HepG2 (cell line): Measurements from ENCODE around the gene RRP36. TPM values are rescaled to one million over a fixed set of nuclear protein-coding genes. Genes with fewer than 3 reads are reported as not detected.

Source experiments
- CERS6 ChIP-seq: sonication (generic); formaldehyde crosslinking; IDR thresholded peaks from 2 replicates; pipeline ENCODE4 v1.5.0; 2020; ENCODE audit warnings: missing genetic modification reagents
- CSRNP2 ChIP-seq: sonication (generic); formaldehyde crosslinking; conservative IDR thresholded peaks from 2 replicates; pipeline ENCODE4 v1.8.0; 2022; ENCODE audit warnings: low read depth, missing genetic modification reagents
- GPN1 ChIP-seq: sonication (generic); formaldehyde crosslinking; IDR thresholded peaks from 2 replicates; pipeline ENCODE4 v1.5.1; 2020; ENCODE audit warnings: missing genetic modification reagents, borderline replicate concordance
- HDAC2 ChIP-seq: sonication (generic); formaldehyde crosslinking; IDR thresholded peaks from 2 replicates; pipeline ENCODE4 v1.4.0; 2020; ENCODE audit warnings: missing genetic modification reagents
- MEIS1 ChIP-seq: sonication (generic); formaldehyde crosslinking; IDR thresholded peaks from 2 replicates; pipeline ENCODE4 v1.9.0; 2021; ENCODE audit warnings: mild to moderate bottlenecking, missing genetic modification reagents, moderate library complexity, borderline replicate concordance
- NFE2 ChIP-seq: sonication (generic); formaldehyde crosslinking; IDR thresholded peaks from 2 replicates; pipeline ENCODE4 v1.4.0; 2020; ENCODE audit warnings: missing genetic modification reagents
- NFKBIZ ChIP-seq: IDR thresholded peaks from 2 replicates; pipeline ENCODE4 v1.6.1; 2018; ENCODE audit warnings: missing genetic modification reagents, missing compliant biosample characterization
- SMARCC2 ChIP-seq: fragments of 450-650 bp; IDR thresholded peaks from 2 replicates; pipeline ENCODE4 v1.6.1; 2017; ENCODE audit warnings: antibody characterized with exemption, mild to moderate bottlenecking
- SP2 ChIP-seq: sonication (generic); formaldehyde crosslinking; IDR thresholded peaks from 2 replicates; pipeline ENCODE4 v1.5.1; 2020; ENCODE audit warnings: mild to moderate bottlenecking, missing genetic modification reagents
- SP4 ChIP-seq: sonication (generic); formaldehyde crosslinking; IDR thresholded peaks from 2 replicates; pipeline ENCODE4 v1.8.1; 2023; ENCODE audit warnings: mild to moderate bottlenecking, missing genetic modification reagents
- TAF1 ChIP-seq: sonication (generic); formaldehyde crosslinking; IDR thresholded peaks from 2 replicates; pipeline ENCODE4 v1.4.0; 2020; ENCODE audit warnings: missing genetic modification reagents
- TFE3 ChIP-seq: IDR thresholded peaks from 2 replicates; pipeline ENCODE4 v1.6.1; 2016
- ZFP36 ChIP-seq: fragments of 150-350 bp; IDR thresholded peaks from 2 replicates; pipeline ENCODE4 v1.6.1; 2018; ENCODE audit warnings: borderline replicate concordance, low read length, low read depth; ENCODE audit not compliant: partially characterized antibody
- ZIK1 ChIP-seq: sonication (generic); formaldehyde crosslinking; IDR thresholded peaks from 2 replicates; pipeline ENCODE4 v1.5.0; 2020; ENCODE audit warnings: mild to moderate bottlenecking, low read depth, missing genetic modification reagents, borderline replicate concordance
- ZMAT3 ChIP-seq: sonication (generic); formaldehyde crosslinking; conservative IDR thresholded peaks from 2 replicates; pipeline ENCODE4 v1.7.0; 2021; ENCODE audit warnings: missing genetic modification reagents
- ZNF280B ChIP-seq: sonication (generic); formaldehyde crosslinking; IDR thresholded peaks from 2 replicates; pipeline ENCODE4 v1.5.0; 2020; ENCODE audit warnings: missing genetic modification reagents, mild to moderate bottlenecking, borderline replicate concordance
- ZNF354B ChIP-seq: sonication (generic); formaldehyde crosslinking; IDR thresholded peaks from 2 replicates; pipeline ENCODE4 v1.8.0; 2022; ENCODE audit warnings: mild to moderate bottlenecking, missing genetic modification reagents
- ZNF432 ChIP-seq: sonication (generic); formaldehyde crosslinking; IDR thresholded peaks from 2 replicates; pipeline ENCODE4 v1.5.0; 2020; ENCODE audit warnings: missing genetic modification reagents, mild to moderate bottlenecking, borderline replicate concordance
- ZNF563 ChIP-seq: sonication (generic); formaldehyde crosslinking; IDR thresholded peaks from 2 replicates; pipeline ENCODE4 v1.8.0; 2022; ENCODE audit warnings: mild to moderate bottlenecking, moderate library complexity, missing genetic modification reagents
- ZNF652 ChIP-seq: IDR thresholded peaks from 2 replicates; pipeline ENCODE4 v1.6.1; 2016; ENCODE audit warnings: low read depth, borderline replicate concordance
- ZNF777 ChIP-seq: sonication (generic); formaldehyde crosslinking; IDR thresholded peaks from 2 replicates; pipeline ENCODE4 v1.4.0; 2020; ENCODE audit warnings: missing genetic modification reagents
- ZNF781 ChIP-seq: sonication (generic); formaldehyde crosslinking; IDR thresholded peaks from 2 replicates; pipeline ENCODE4 v1.5.1; 2020; ENCODE audit warnings: borderline replicate concordance, mild to moderate bottlenecking, missing genetic modification reagents; ENCODE audit errors: not compliant biosample characterization
- polyA plus RNA-seq, 8 experiments: library from polyadenylated mRNA; depleted of rRNA in 3 of 8; stranded (reverse) in 7 of 8; unstranded in 1 of 8; fragments of >200 nt; fragmentation: Illumina TruSeq in 4 of 8; extraction: Trizol in 4 of 8; gene quantifications; 2 replicates each; pipeline versions ENCODE4 v1.2.1 to v1.2.3, GENCODE V29; 2011 to 2016; ENCODE audit warnings: low read depth in 4 of 8, missing spikeins in 1 of 8, mixed read lengths in 1 of 8; ENCODE audit not compliant: insufficient read depth in 1 of 8
- total RNA-seq, 5 experiments: library from RNA; depleted of rRNA; stranded (reverse); fragments of >200 nt; fragmentation: Illumina TruSeq; extraction: Trizol; gene quantifications; 2 replicates each; pipeline ENCODE4 v1.2.3, GENCODE V29; 2016; ENCODE audit warnings: low read depth in 1 of 5

RRP36 gene
- total and polyA plus RNA-seq, 2 of the 13 experiments (the other 11 are each of a cell fraction or from before 2014, with no cell fraction given) = 29.5 to 144 TPM

GRCh38 chr6:43060034-43060754 is 38.8 kb downstream of the RRP36 start (continued):
- peak; percentile 55; the same call in 1 of the 2 replicates for TF ChIP-seq ZNF280B (CRISPR knock-in tag)
- peak; percentile 41; the same call in 1 of the 2 replicates for TF ChIP-seq ZNF652 (CRISPR knock-in tag)
- no peak for TF ChIP-seq CERS6 (CRISPR knock-in tag)
- no peak for TF ChIP-seq NFE2 (CRISPR knock-in tag)
- TF ChIP-seq ZNF432 (CRISPR knock-in tag) = no peak
- TF ChIP-seq ZMAT3 = no peak; the same call in 1 of the 2 replicates
- peak; percentile 48 for TF ChIP-seq MEIS1 (CRISPR knock-in tag)
- TF ChIP-seq TFE3 (CRISPR knock-in tag) = peak; percentile 58
- no peak for TF ChIP-seq SP4 (CRISPR knock-in tag)
- TF ChIP-seq GPN1 (CRISPR knock-in tag) = no peak
- TF ChIP-seq ZIK1 (CRISPR knock-in tag) = peak; percentile 84
- TF ChIP-seq ZNF563 = no peak
- no peak; the same call in 1 of the 2 replicates for TF ChIP-seq ZNF777 (CRISPR knock-in tag)
- no peak for TF ChIP-seq SMARCC2
- no peak for TF ChIP-seq CSRNP2 (CRISPR knock-in tag)
- TF ChIP-seq SP2 (CRISPR knock-in tag) = no peak
- no peak; the same call in 1 of the 2 replicates for TF ChIP-seq NFKBIZ (CRISPR knock-in tag)
- peak; percentile 84 for TF ChIP-seq ZNF781
- TF ChIP-seq HDAC2 (CRISPR knock-in tag) = peak; percentile 84
- TF ChIP-seq ZFP36 = no peak
- no peak for TF ChIP-seq ZNF354B (CRISPR knock-in tag)
- TF ChIP-seq TAF1 (CRISPR knock-in tag) = peak; percentile 68; the same call in 1 of the 2 replicates
